OCI-LY7 (cell line): ENCODE measurements around the gene NUDT21.

Experiments used
- CTCF ChIP-seq: fragments of 200-600 bp; sonication (generic); conservative IDR thresholded peaks from 2 replicates; pipeline ENCODE4 v1.5.1; 2014; ENCODE audit warnings: mild to moderate bottlenecking, antibody characterized with exemption, low read length, moderate library complexity, mixed read lengths
- EZH2phosphoT487 ChIP-seq: fragments of 200-600 bp; sonication (generic); IDR thresholded peaks from 2 replicates; pipeline ENCODE4 v1.6.1; 2018; ENCODE audit warnings: low read depth, borderline replicate concordance, mild to moderate bottlenecking, mixed run types, antibody characterized with exemption, low read length, moderate library complexity, mixed read lengths

DNA sequence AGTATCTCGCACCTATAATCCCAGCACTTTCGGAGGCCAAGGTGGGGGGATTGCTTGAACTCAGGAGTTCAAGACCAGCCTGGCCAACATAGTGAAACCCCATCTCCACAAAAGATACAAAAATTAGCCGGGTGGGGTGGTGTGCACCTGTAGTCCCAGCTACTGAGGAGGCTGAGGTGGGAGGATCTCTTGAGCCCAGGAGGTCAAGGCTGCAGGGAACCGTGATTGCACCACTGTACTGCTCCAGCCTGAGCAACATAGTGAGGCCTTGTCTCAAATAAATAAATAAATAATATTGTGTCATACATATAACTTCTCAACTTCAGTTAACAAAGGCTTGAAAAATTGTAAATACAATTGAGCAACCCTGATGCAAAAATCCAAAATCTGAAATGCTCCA is 34.0 kb downstream of the NUDT21 start:
- TF ChIP-seq CTCF (no peak), EZH2phosphoT487 (no peak)
